Measurements from ENCODE around the gene UCN2. TPM values are rescaled to one million over a fixed set of nuclear protein-coding genes. Genes with fewer than 3 reads are reported as not detected.

Gene UCN2
- total RNA-seq, 2 experiments from 2014 or later: not detected

- POLR2A ChIA-PET: interaction anchor here (1.1 to 1.2 kb wide), 2 partner anchors 42 to 145 kb away, joined by 3 to 4 read pairs; no protein-coding TSS in a partner anchor
- Mint-ChIP-seq H3K27ac (no peak overlapping the region), H3K36me3 (ENCODE audit: low read depth) (peaks cover 44% of the 10 kb centered on the region), H3K4me3 (no peak overlapping the region), H3K9me3 (no peaks in the 10 kb centered on the region), H3K4me1 (ENCODE audit: low read depth) (peaks cover under 1% of the 10 kb centered on the region), H3K27me3 (no peaks in the 10 kb centered on the region)
- intact Hi-C loops (cut with micrococcal nuclease): no loop called here
- no peak for TF ChIP-seq CTCF (IDR thresholded peaks at IDR 0.05)
- DNase-seq (no peak), ATAC-seq (no peak)
- CTCF ChIA-PET: no interaction called here
Measured at GRCh38 chr3:48601622-48601994, 38.0 kb upstream of the UCN2 start.

- intact Hi-C loops (cut with micrococcal nuclease): no loop called here
- H3K36me3 Mint-ChIP-seq (ENCODE audit: low read depth): peaks cover 42% of the 10 kb centered on the region
- H3K27ac Mint-ChIP-seq: no peak overlapping the region
- no peaks in the 10 kb centered on the region for H3K9me3 Mint-ChIP-seq
- DNase-seq (no peak), ATAC-seq (no peak)
- H3K27me3 Mint-ChIP-seq: no peaks in the 10 kb centered on the region
- no peak overlapping the region for H3K4me3 Mint-ChIP-seq
- no peak for TF ChIP-seq CTCF (IDR thresholded peaks at IDR 0.05)
- ChIA-PET POLR2A (interaction anchor here (1.1 kb wide), 1 partner anchor 144 kb away, joined by 4 read pairs; no protein-coding TSS in a partner anchor), CTCF (no interaction called here)
- no peaks in the 10 kb centered on the region for H3K4me1 Mint-ChIP-seq (ENCODE audit: low read depth)
Measured at GRCh38 chr3:48600711-48601621, 37.4 kb upstream of the UCN2 start.

DNA sequence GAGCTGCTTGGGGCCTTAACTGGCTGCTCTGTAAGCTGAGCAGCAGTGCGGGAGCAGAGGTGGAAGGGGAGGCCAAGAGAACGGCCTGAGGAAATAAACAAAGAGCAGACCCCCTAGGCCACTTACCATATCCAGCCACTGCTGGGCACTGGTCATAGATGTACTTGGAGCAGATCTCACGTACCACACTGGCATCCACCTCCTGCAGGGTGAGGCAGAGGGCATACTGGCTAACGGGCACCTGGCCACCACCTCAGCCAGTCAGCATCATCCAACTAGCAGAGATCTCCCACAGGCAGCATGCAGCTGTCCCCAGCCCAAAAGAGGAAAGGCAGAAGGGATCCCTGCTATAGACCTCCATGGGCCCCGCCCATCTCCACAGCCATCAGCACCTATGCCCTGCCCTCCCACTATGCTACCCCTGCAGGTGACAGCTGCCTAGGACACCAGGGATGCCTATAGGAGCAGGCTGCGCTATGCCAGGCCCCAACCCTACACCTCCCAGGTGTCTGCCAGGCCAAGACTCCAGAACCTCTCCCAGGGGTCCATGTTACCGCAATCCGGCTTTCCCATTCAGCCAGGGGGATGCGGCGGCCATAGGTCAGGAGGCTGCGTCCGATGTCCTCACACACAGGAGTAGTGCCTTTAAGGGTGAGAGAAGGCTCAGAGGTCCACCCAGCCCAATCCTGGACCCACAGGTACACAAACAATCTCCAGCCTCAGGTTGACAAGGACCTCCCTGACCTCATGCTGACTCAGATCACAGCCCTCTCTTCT is 36.1 kb upstream of the UCN2 start:
- DNase-seq: no peak
- CTCF ChIA-PET: no interaction called here

DNA sequence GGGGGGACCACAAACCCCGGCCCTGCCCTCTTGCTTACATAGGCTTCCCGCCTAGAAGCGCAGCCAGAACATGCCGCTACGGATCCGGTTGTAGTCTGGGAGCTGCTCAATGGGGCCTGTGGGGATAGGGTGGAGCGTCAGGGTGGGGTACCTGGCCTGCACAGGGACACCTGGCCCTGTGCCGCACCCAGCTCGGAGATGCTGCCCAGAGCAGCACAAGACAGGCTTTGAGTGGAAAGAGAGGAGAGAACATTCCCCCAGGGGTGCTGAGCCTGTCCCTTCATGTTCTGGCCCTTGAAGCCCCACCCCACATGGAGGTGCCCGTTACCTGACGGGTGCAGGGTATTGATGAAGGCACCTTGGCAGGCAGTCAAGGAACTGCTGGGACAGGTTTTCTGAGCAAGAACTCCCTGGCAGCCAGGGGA is 35.5 kb upstream of the UCN2 start:
- no peak for TF ChIP-seq CTCF (IDR thresholded peaks at IDR 0.05)
- intact Hi-C loops (cut with micrococcal nuclease): no loop called here
- peaks cover 5% of the 10 kb centered on the region for H3K4me1 Mint-ChIP-seq (ENCODE audit: low read depth)
- H3K27ac Mint-ChIP-seq: no peak overlapping the region
- ChIA-PET POLR2A (no interaction called here), CTCF (interaction anchor here (0.6 to 1.6 kb wide), 2 partner anchors 17 to 37 kb away, joined by 3 to 4 read pairs; partner anchors contain the start of gene SLC26A6)
- H3K9me3 Mint-ChIP-seq: no peaks in the 10 kb centered on the region
- H3K27me3 Mint-ChIP-seq: peaks cover 7% of the 10 kb centered on the region
- peaks cover 27% of the 10 kb centered on the region for H3K36me3 Mint-ChIP-seq (ENCODE audit: low read depth)
- H3K4me3 Mint-ChIP-seq: no peak overlapping the region
- ATAC-seq (no peak), DNase-seq (no peak)

More for the DNA sequence above, 36.1 kb upstream of the UCN2 start:
- peaks cover 33% of the 10 kb centered on the region for H3K36me3 Mint-ChIP-seq (ENCODE audit: low read depth)
- no peak for TF ChIP-seq CTCF (IDR thresholded peaks at IDR 0.05)
- H3K27ac Mint-ChIP-seq: no peak overlapping the region
- POLR2A ChIA-PET: no interaction called here
- peaks cover 2% of the 10 kb centered on the region for H3K27me3 Mint-ChIP-seq
- no peaks in the 10 kb centered on the region for H3K4me1 Mint-ChIP-seq (ENCODE audit: low read depth)
- H3K9me3 Mint-ChIP-seq: no peaks in the 10 kb centered on the region
- intact Hi-C loops (cut with micrococcal nuclease): no loop called here
- no peak for ATAC-seq
- no peak overlapping the region for H3K4me3 Mint-ChIP-seq
